Body of pancreas (tissue), 4 donors: Measurements from ENCODE around the gene SPATA16. TPM values are rescaled to one million over a fixed set of nuclear protein-coding genes. Genes with fewer than 3 reads are reported as not detected.
A peak's percentile ranks its signal among the peaks of the same experiment; 100 is the strongest.

Experiments
- ATAC-seq: fragments of 150-250 bp; one replicate; pipeline ENCODE4 v1.9.1; 2016
- DNase-seq, 4 donors: peaks; one replicate each; pipeline ENCODE4 v3.0.0-alpha.2; 2019
- H3K27ac ChIP-seq, 4 donors: fragments of 200-600 bp; sonication (generic); 1 replicate in 3 of 4; 2 replicates in 1 of 4; pipeline versions ENCODE4 v1.5.1 to v1.6.1; 2016 to 2019; ENCODE audit warnings: mild to moderate bottlenecking in 1 of 4, mixed read lengths in 1 of 4, moderate library complexity in 1 of 4
- H3K27me3 ChIP-seq, 2 donors: fragments of 200-600 bp; sonication (generic); one replicate each; pipeline ENCODE4 v1.6.0; 2016; ENCODE audit warnings: mild to moderate bottlenecking in 1 of 2
- H3K36me3 ChIP-seq, 2 donors: fragments of 200-600 bp; sonication (generic); replicated peaks in 1 of 2; 2 replicates each; pipeline ENCODE4 v1.5.1; 2016; ENCODE audit warnings: low read depth in 2 of 2; ENCODE audit not compliant: insufficient read depth in 1 of 2
- H3K4me1 ChIP-seq: fragments of 200-600 bp; sonication (generic); one replicate; pipeline ENCODE4 v1.6.0; 2016
- H3K4me3 ChIP-seq, 2 donors: fragments of 200-600 bp; sonication (generic); 1 replicate in 1 of 2; 2 replicates in 1 of 2; pipeline ENCODE4 v1.5.1; 2016 to 2019
- H3K9me3 ChIP-seq, 3 donors: fragments of 200-600 bp; sonication (generic); 1 replicate in 2 of 3; 2 replicates in 1 of 3; pipeline ENCODE4 v1.5.1; 2016
- CTCF ChIP-seq, 7 experiments: fragments of 450-650 bp in 4 of 7; fragments of 200-600 bp in 3 of 7; sonication (generic) in 3 of 7; IDR thresholded peaks; one replicate each; pipeline ENCODE4 v1.5.1; 2016 to 2019; ENCODE audit warnings: antibody characterized with exemption in 7 of 7
- POLR2A ChIP-seq, 3 donors: fragments of 450-650 bp; IDR thresholded peaks; one replicate each; pipeline ENCODE4 v1.6.1; 2016; ENCODE audit warnings: antibody characterized with exemption in 3 of 3, mild to moderate bottlenecking in 2 of 3
- WGBS, 2 donors: methylation state at CpG; one replicate each; pipeline ENCODE4 v1.1.5; 2017; 5-methylcytosine and 5-hydroxymethylcytosine counted together
- intact Hi-C: fragments of 100-400 bp; cut with DNase I; formaldehyde crosslinking; loops from one replicate; pipeline ENCODE4 v1.15.1; 2023
- total RNA-seq, 2 donors: library from RNA; depleted of rRNA; stranded (reverse); fragments of >200 nt; gene quantifications; one replicate each; pipeline ENCODE4 v1.1.0, GENCODE V29; 2016

The SPATA16 gene
- total RNA-seq, 2 donors from 2014 or later: not detected

GRCh38 chr3:172908771-172909270 lies 232.2 kb downstream of the SPATA16 start:
- Histone ChIP-seq H3K4me3 (no peak overlapping the region), H3K4me1 (peaks cover under 1% of the 10 kb centered on the region), H3K27ac (no peak overlapping the region), H3K9me3 (no peaks in the 10 kb centered on the region), H3K27me3 (no peaks in the 10 kb centered on the region), H3K36me3 (no peaks in the 10 kb centered on the region)
- TF ChIP-seq POLR2A (IDR thresholded peaks at IDR 0.05) (no peak), CTCF (IDR thresholded peaks at IDR 0.05) (no peak)
- intact Hi-C loops: no loop called here
- ATAC-seq: no peak
- no peak for DNase-seq
- 76 to 80% methylated on average over 2 of the region's 2 CpGs for WGBS, 2 donors

GRCh38 chr3:172905451-172905850 lies 235.6 kb downstream of the SPATA16 start:
- no peaks in the 10 kb centered on the region for H3K27me3 ChIP-seq
- ATAC-seq (no peak), DNase-seq (no peak)
- H3K9me3 ChIP-seq: no peaks in the 10 kb centered on the region
- H3K4me3 ChIP-seq: no peak overlapping the region
- H3K4me1 ChIP-seq: no peaks in the 10 kb centered on the region
- no peak overlapping the region for H3K27ac ChIP-seq
- TF ChIP-seq CTCF (IDR thresholded peaks at IDR 0.05) (no peak), POLR2A (IDR thresholded peaks at IDR 0.05) (no peak)
- no peaks in the 10 kb centered on the region for H3K36me3 ChIP-seq
- WGBS, 2 donors: 74 to 80% methylated on average over 1 of the region's 1 CpG
- intact Hi-C loops: no loop called here

GRCh38 chr3:172904711-172905373 lies 236.2 kb downstream of the SPATA16 start:
- Histone ChIP-seq H3K4me3 (no peak overlapping the region), H3K27ac (no peak overlapping the region), H3K4me1 (no peaks in the 10 kb centered on the region), H3K27me3 (no peaks in the 10 kb centered on the region), H3K9me3 (no peaks in the 10 kb centered on the region), H3K36me3 (no peaks in the 10 kb centered on the region)
- ATAC-seq: no peak
- TF ChIP-seq CTCF (IDR thresholded peaks at IDR 0.05): no peak
- TF ChIP-seq POLR2A (IDR thresholded peaks at IDR 0.05): no peak
- intact Hi-C loops: no loop called here
- no peak for DNase-seq
- 61 to 62% methylated on average over 9 of the region's 9 CpGs for WGBS, 2 donors

GRCh38 chr3:172903642-172904320 lies 237.3 kb downstream of the SPATA16 start:
- Histone ChIP-seq H3K36me3 (no peaks in the 10 kb centered on the region), H3K4me3 (no peak overlapping the region), H3K27me3 (no peaks in the 10 kb centered on the region), H3K4me1 (no peaks in the 10 kb centered on the region), H3K27ac (no peak overlapping the region), H3K9me3 (no peaks in the 10 kb centered on the region)
- TF ChIP-seq CTCF (IDR thresholded peaks at IDR 0.05) (no peak), POLR2A (IDR thresholded peaks at IDR 0.05) (no peak)
- intact Hi-C loops: no loop called here
- 29 to 37% methylated on average over 3 of the region's 3 CpGs for WGBS, 2 donors
- ATAC-seq (no peak), DNase-seq (peak in 2 of 4 donors; percentile 13 to 30)
